Activated effector memory CD4-positive, alpha-beta T cell treated with anti-CD3 and anti-CD28 coated beads, Interleukin-2, amount 50 U/mL, for 16 hours (primary cell): Measurements from ENCODE around the gene SETD5.

Experiments used
- DNase-seq: peaks from one replicate; pipeline ENCODE4 v3.0.0-alpha.2; 2020

The SETD5 gene

DNA sequence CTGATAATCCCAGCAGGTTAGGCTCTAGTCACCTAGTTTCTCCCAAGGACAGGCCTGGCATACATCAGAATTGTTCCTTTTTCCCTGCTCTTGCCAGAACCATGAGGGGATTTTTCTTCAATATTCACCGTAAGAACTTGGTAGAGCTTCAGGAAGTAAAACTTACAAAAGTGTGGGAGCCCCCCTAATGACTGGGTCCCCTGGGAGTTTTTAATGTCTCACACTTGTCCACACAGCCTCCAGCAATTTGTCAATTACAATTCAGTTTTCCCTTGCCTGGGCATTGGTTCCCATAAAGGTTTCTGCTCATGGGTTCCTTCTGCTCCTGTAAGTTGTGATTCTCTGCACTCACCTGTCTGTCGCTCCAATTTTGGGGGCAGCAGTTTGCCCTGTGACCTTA is 127.7 kb downstream of the SETD5 start:
- DNase-seq = no peak
